Esophagus squamous epithelium (tissue), 5 donors: ENCODE results near the gene GRB2. TPM values are rescaled to one million over a fixed set of nuclear protein-coding genes. Genes with fewer than 3 reads are reported as not detected.
A peak's percentile ranks its signal among the peaks of the same experiment; 100 is the strongest.
"Not testable (repeated sequence)": the region's sequence is repeated elsewhere in the genome, so short reads cannot be mapped to it uniquely, and the experiment has no call there.

Experiments
- DNase-seq: peaks from one replicate; lab custom pipeline; 2025; lab: John Stamatoyannopoulos, UW
- H3K27ac ChIP-seq, 4 donors: fragments of 200-600 bp; sonication (generic); one replicate each; pipeline ENCODE4 v1.5.1; 2016 to 2019; ENCODE audit warnings: mild to moderate bottlenecking in 1 of 4
- H3K27me3 ChIP-seq, 4 donors: fragments of 200-600 bp; sonication (generic); 1 replicate in 3 of 4; 2 replicates in 1 of 4; pipeline versions ENCODE4 v1.5.1 to v1.6.0; 2017 to 2021; ENCODE audit warnings: antibody characterized with exemption in 1 of 4
- H3K36me3 ChIP-seq, 3 donors: fragments of 200-600 bp; sonication (generic); one replicate each; pipeline ENCODE4 v1.5.1; 2016 to 2019
- H3K4me1 ChIP-seq, 3 donors: fragments of 200-600 bp; sonication (generic); one replicate each; pipeline ENCODE4 v1.5.1; 2017 to 2019
- H3K4me3 ChIP-seq, 4 donors: fragments of 200-600 bp; sonication (generic); 1 replicate in 3 of 4; 2 replicates in 1 of 4; pipeline ENCODE4 v1.5.1; 2016 to 2019; ENCODE audit warnings: mild to moderate bottlenecking in 2 of 4, moderate library complexity in 1 of 4
- H3K9me3 ChIP-seq, 3 donors: fragments of 200-600 bp; sonication (generic); one replicate each; pipeline ENCODE4 v1.5.1; 2016 to 2019
- CTCF ChIP-seq, 6 experiments: fragments of 450-650 bp in 4 of 6; fragments of 200-600 bp in 2 of 6; sonication (generic) in 2 of 6; IDR thresholded peaks; one replicate each; pipeline ENCODE4 v1.5.1; 2016 to 2019; ENCODE audit warnings: antibody characterized with exemption in 6 of 6, mild to moderate bottlenecking in 4 of 6, moderate library complexity in 4 of 6
- POLR2A ChIP-seq, 4 donors: fragments of 450-650 bp; IDR thresholded peaks; one replicate each; pipeline ENCODE4 v1.6.1; 2017; ENCODE audit warnings: antibody characterized with exemption in 4 of 4, mild to moderate bottlenecking in 4 of 4, moderate library complexity in 3 of 4
- WGBS, 2 donors: methylation state at CpG; one replicate each; pipeline ENCODE4 v1.1.5; 2018; 5-methylcytosine and 5-hydroxymethylcytosine counted together
- intact Hi-C: fragments of 100-400 bp; cut with DNase I; formaldehyde crosslinking; loops from one replicate; pipeline ENCODE4 v1.15.0; 2022
- total RNA-seq, 4 donors: library from RNA; depleted of rRNA; stranded (reverse); fragments of >200 nt; gene quantifications; one replicate each; pipeline ENCODE4 v1.1.0, GENCODE V29; 2016
- donor health status: DM: yes; HTN: yes; CAD: no.

The GRB2 gene
- total RNA-seq, 4 donors from 2014 or later: 58.9 to 128 (median 107) TPM

- Histone ChIP-seq H3K27ac (peak overlapping the region in 2 of 4 donors; percentile 79 to 84), H3K36me3 (no peaks in the 10 kb centered on the region), H3K4me1 (peaks cover 11 to 35% (median 17%) of the 10 kb centered on the region in 3 donors), H3K27me3 (no peaks in the 10 kb centered on the region), H3K9me3 (no peaks in the 10 kb centered on the region), H3K4me3 (no peak overlapping the region)
- intact Hi-C loops: no loop called here
- WGBS, 2 donors: 79 to 83% methylated on average over 3 of the region's 3 CpGs
- no peak for TF ChIP-seq CTCF (IDR thresholded peaks at IDR 0.05)
- no peak for TF ChIP-seq POLR2A (IDR thresholded peaks at IDR 0.05)
- no peak for DNase-seq
These were observed 39.8 kb upstream of the GRB2 start for GRCh38 chr17:75445296-75445695.

GRCh38 chr17:75442168-75443103 is 37.0 kb upstream of the GRB2 start:
- no peaks in the 10 kb centered on the region for H3K27me3 ChIP-seq
- no peak for DNase-seq
- TF ChIP-seq POLR2A (IDR thresholded peaks at IDR 0.05): no peak
- no peak for TF ChIP-seq CTCF (IDR thresholded peaks at IDR 0.05)
- peaks cover 11 to 35% (median 17%) of the 10 kb centered on the region in 3 donors for H3K4me1 ChIP-seq
- no peak overlapping the region for H3K4me3 ChIP-seq
- WGBS, 2 donors: 54 to 56% methylated on average over 4 of the region's 4 CpGs
- peak overlapping the region in 3 of 4 donors; percentile 18 to 55 (median 48) for H3K27ac ChIP-seq
- no peaks in the 10 kb centered on the region for H3K36me3 ChIP-seq
- intact Hi-C loops: no loop called here
- H3K9me3 ChIP-seq: no peaks in the 10 kb centered on the region

GRCh38 chr17:75440738-75441448 is 35.4 kb upstream of the GRB2 start:
- DNase-seq: no peak
- H3K9me3 ChIP-seq: no peaks in the 10 kb centered on the region
- intact Hi-C loops: no loop called here
- no peak overlapping the region for H3K4me3 ChIP-seq
- 58 to 64% methylated on average over 10 of the region's 10 CpGs for WGBS, 2 donors
- H3K36me3 ChIP-seq: no peaks in the 10 kb centered on the region
- peaks cover 11 to 35% (median 17%) of the 10 kb centered on the region in 3 donors for H3K4me1 ChIP-seq
- H3K27ac ChIP-seq: peak overlapping the region in 2 of 4 donors; percentile 49 to 54
- H3K27me3 ChIP-seq: no peaks in the 10 kb centered on the region
- TF ChIP-seq CTCF (IDR thresholded peaks at IDR 0.05) (no peak), POLR2A (IDR thresholded peaks at IDR 0.05) (no peak)

GRCh38 chr17:75439287-75439686 is 33.8 kb upstream of the GRB2 start:
- DNase-seq: no peak
- TF ChIP-seq CTCF (IDR thresholded peaks at IDR 0.05) (no peak), POLR2A (IDR thresholded peaks at IDR 0.05) (no peak)
- Histone ChIP-seq H3K9me3 (no peaks in the 10 kb centered on the region), H3K27me3 (no peaks in the 10 kb centered on the region), H3K4me3 (no peak overlapping the region), H3K27ac (no peak overlapping the region), H3K36me3 (no peaks in the 10 kb centered on the region), H3K4me1 (peaks cover 9 to 33% (median 9%) of the 10 kb centered on the region in 3 donors)
- intact Hi-C loops: loop anchor here (10.0 kb wide), 2 partner anchors 56 to 146 kb away; partner anchors contain the start of gene MYO15B
- 54 to 65% methylated on average over 2 of the region's 2 CpGs for WGBS, 2 donors

- intact Hi-C loops: loop anchor here (10.0 kb wide), 2 partner anchors 57 to 147 kb away; partner anchors contain the start of gene MYO15B
- not testable (repeated sequence) for H3K36me3 ChIP-seq, H3K4me3 ChIP-seq, H3K9me3 ChIP-seq, H3K27ac ChIP-seq, DNase-seq, H3K27me3 ChIP-seq
- peaks cover 1 to 20% (median 4%) of the 10 kb centered on the region in 3 donors for H3K4me1 ChIP-seq
- 80 to 82% methylated on average over 7 to 8 of the region's 8 CpGs for WGBS, 2 donors
These were observed 31.9 kb upstream of the GRB2 start for GRCh38 chr17:75437404-75437803.

GRCh38 chr17:75434433-75434832 is 29.0 kb upstream of the GRB2 start:
- H3K4me1 ChIP-seq: peaks cover 0 to 20% (median 1%) of the 10 kb centered on the region in 3 donors
- DNase-seq, H3K4me3 ChIP-seq, H3K36me3 ChIP-seq, H3K27me3 ChIP-seq, H3K27ac ChIP-seq, H3K9me3 ChIP-seq: not testable (repeated sequence)
- 84 to 87% methylated on average over 6 of the region's 6 CpGs for WGBS, 2 donors
- intact Hi-C loops: loop anchor here (10.0 kb wide), 2 partner anchors 60 to 150 kb away; partner anchors contain the start of gene MYO15B
